Measurements from ENCODE around the gene DACT2.
"Not testable (repeated sequence)": the region's sequence is repeated elsewhere in the genome, so short reads cannot be mapped to it uniquely, and the experiment has no call there.

The DACT2 gene

DNA sequence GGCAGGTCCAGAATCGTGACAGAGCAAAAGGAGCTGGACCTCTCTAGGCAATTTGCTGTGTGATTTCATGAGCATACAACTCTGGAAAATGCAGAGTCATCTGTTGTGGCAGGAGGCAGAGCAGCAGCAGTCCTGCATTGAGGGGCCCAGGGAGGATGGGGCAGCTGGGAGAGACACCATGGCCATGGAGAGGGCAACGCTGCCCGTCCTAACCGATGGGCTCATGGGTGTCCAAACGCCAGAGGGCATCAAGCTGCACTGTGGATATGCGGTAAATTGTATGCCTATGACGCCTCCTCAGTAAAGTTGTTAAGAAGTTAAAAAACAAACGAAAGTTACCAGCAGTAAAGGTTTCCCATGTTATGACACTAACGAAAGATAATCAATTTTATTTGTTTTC lies 42.2 kb upstream of the DACT2 start:
- H3K36me3 ChIP-seq: no peaks in the 10 kb centered on the region
- H3K27me3 ChIP-seq (ENCODE audit: insufficient read depth, low read depth, severe bottlenecking): no peaks in the 10 kb centered on the region
- DNase-seq: no peak
- no peak overlapping the region for H3K27ac ChIP-seq
- H3K9me3 ChIP-seq (ENCODE audit: severe bottlenecking): peaks cover 4% of the 10 kb centered on the region
- H3K4me3 ChIP-seq (ENCODE audit: low read depth, low read length): no peak overlapping the region
- TF ChIP-seq, protein P1, sequence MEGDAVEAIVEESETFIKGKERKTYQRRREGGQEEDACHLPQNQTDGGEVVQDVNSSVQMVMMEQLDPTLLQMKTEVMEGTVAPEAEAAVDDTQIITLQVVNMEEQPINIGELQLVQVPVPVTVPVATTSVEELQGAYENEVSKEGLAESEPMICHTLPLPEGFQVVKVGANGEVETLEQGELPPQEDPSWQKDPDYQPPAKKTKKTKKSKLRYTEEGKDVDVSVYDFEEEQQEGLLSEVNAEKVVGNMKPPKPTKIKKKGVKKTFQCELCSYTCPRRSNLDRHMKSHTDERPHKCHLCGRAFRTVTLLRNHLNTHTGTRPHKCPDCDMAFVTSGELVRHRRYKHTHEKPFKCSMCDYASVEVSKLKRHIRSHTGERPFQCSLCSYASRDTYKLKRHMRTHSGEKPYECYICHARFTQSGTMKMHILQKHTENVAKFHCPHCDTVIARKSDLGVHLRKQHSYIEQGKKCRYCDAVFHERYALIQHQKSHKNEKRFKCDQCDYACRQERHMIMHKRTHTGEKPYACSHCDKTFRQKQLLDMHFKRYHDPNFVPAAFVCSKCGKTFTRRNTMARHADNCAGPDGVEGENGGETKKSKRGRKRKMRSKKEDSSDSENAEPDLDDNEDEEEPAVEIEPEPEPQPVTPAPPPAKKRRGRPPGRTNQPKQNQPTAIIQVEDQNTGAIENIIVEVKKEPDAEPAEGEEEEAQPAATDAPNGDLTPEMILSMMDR (IDR thresholded peaks at IDR 0.05; ENCODE audit: low read depth, low read length): no peak

DNA sequence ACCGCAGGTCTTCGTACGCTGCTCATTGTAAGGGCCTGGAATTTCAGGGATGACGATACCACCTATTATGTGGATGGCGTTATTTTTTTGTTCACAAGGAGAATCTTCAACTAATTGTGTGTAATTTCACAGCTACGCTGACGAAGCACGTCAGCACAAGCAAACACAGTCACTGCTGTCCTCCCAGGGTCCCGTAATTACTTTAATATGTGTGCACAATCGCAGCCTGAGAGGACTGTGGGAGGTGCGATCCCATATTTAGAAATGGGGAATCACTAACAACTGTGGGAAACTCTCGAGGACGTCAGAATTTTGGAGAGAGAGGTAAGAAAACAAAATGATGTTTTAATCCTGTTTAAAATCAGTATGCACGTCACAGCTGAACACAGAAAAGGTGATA lies 40.2 kb upstream of the DACT2 start:
- no peak overlapping the region for H3K4me3 ChIP-seq (ENCODE audit: low read depth, low read length)
- TF ChIP-seq, protein P1 (IDR thresholded peaks at IDR 0.05; ENCODE audit: low read depth, low read length): no peak
- no peaks in the 10 kb centered on the region for H3K36me3 ChIP-seq
- no peak overlapping the region for H3K27ac ChIP-seq
- peaks cover 4% of the 10 kb centered on the region for H3K9me3 ChIP-seq (ENCODE audit: severe bottlenecking)
- DNase-seq: no peak
- no peaks in the 10 kb centered on the region for H3K27me3 ChIP-seq (ENCODE audit: insufficient read depth, low read depth, severe bottlenecking)

DNA sequence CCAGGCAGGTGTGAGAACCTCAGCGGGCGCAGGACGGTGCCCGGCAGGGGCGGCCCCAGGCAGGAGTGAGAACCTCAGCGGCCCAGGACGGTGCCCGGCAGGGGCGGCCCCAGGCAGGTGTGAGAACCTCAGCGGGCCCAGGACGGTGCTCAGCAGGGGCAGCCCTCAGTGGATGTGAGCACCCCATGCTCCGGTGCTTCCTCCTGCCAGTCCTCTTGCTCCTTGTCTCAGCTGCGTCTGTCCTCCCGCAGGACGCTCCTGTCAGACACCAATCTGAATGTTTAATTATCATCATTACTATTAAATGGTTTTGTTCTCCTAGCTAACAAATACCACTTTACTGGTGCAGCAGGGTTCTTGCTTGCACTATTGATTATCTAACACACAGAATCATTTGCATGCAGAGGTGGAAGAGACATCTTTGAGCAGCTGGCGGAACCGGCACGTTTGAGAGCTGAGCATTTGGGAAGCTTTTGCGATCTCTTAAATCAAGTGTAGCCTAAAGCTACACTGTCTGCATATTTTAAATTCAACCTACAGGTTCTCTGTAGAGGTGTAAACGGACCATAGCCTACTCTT lies 39.4 kb upstream of the DACT2 start:
- no peak overlapping the region for H3K4me3 ChIP-seq (ENCODE audit: low read depth, low read length)
- TF ChIP-seq, protein P1 (IDR thresholded peaks at IDR 0.05; ENCODE audit: low read depth, low read length): no peak
- no peak overlapping the region for H3K27ac ChIP-seq
- peaks cover 4% of the 10 kb centered on the region for H3K9me3 ChIP-seq (ENCODE audit: severe bottlenecking)
- H3K36me3 ChIP-seq: no peaks in the 10 kb centered on the region
- H3K27me3 ChIP-seq (ENCODE audit: insufficient read depth, low read depth, severe bottlenecking): no peaks in the 10 kb centered on the region
- no peak for DNase-seq

DNA sequence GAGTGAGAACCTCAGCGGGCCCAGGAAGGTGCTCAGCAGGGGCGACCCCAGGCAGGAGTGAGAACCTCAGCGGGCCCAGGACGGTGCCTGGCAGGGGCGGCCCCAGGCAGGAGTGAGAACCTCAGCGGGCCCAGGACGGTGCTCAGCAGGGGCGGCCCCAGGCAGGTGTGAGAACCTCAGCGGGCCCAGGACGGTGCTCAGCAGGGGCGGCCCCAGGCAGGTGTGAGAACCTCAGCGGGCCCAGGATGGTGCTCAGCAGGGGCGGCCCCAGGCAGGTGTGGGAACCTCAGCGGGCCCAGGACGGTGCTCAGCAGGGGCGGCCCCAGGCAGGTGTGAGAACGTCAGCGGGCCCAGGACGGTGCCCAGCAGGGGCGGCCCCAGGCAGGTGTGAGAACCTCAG lies 37.3 kb upstream of the DACT2 start:
- H3K4me3 ChIP-seq (ENCODE audit: low read depth, low read length); H3K27me3 ChIP-seq (ENCODE audit: insufficient read depth, low read depth, severe bottlenecking); H3K36me3 ChIP-seq; H3K9me3 ChIP-seq (ENCODE audit: severe bottlenecking); H3K27ac ChIP-seq; DNase-seq: not testable (repeated sequence)

DNA sequence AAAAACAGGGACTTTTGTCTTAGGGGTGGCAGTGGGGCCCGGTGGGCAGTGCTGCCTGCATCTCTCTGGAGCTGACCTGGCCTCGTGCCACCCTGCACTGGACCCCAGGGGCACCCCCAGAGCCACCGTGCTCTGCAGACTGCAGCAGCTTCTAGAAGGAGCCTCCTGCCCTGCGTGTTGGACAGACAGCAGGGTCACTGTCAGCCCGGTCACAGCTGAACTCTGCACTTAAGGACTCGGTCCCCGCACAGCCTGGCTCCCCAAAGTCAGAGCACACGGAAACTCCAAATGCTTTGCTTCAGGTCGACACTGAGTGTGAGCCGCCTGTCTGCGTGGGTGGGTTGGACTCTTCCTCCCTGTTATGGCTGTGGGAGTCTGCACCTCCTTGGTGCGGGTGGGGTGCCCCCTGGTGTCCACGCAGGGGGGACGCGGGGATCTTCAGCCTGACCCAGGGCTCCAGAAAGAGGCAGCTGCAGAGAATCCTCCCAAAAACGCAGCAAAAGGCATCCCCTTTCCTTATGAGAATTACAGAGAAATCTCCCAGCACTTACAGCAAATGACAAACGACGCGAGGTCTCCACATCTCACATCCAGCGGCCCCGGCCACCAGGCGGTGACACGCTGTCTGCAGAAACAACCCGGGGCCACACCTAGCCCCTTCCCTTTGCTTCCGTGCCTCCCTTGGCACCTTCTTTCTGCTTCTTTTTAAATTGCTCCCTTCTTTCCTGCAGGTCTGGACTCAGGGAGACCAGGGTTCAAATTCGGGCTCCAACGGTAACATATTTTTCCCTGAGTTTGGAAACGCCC lies 36.3 kb upstream of the DACT2 start:
- no peak overlapping the region for H3K27ac ChIP-seq
- no peaks in the 10 kb centered on the region for H3K27me3 ChIP-seq (ENCODE audit: insufficient read depth, low read depth, severe bottlenecking)
- no peaks in the 10 kb centered on the region for H3K36me3 ChIP-seq
- TF ChIP-seq, protein P1 (IDR thresholded peaks at IDR 0.05; ENCODE audit: low read depth, low read length): peak; percentile 85
- H3K9me3 ChIP-seq (ENCODE audit: severe bottlenecking): peaks cover 2% of the 10 kb centered on the region
- DNase-seq: peak; percentile 74
- H3K4me3 ChIP-seq (ENCODE audit: low read depth, low read length): no peak overlapping the region

DNA sequence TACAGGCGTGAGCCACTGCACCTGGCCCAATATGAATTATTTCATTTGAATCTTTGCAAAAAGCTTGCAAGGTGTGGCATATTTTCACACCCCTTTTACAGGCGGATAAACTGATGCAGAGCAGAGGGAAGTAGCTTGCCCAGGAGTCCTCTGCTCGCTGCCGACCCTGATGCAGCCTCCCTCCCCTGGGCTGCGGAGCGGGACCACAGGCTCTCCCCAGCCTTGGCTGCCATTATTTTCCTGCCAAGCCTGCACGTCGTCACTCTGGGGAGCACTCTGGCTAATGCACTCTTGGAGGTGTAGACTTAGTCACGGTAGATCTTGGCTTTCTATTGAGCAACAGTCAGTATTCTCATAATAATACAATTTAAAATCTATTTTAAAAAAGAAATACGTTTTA lies 34.8 kb upstream of the DACT2 start:
- no peak for DNase-seq
- TF ChIP-seq, protein P1 (IDR thresholded peaks at IDR 0.05; ENCODE audit: low read depth, low read length): no peak
- Histone ChIP-seq H3K27me3 (ENCODE audit: insufficient read depth, low read depth, severe bottlenecking) (no peaks in the 10 kb centered on the region), H3K4me3 (ENCODE audit: low read depth, low read length) (no peak overlapping the region), H3K36me3 (no peaks in the 10 kb centered on the region), H3K9me3 (ENCODE audit: severe bottlenecking) (no peaks in the 10 kb centered on the region), H3K27ac (no peak overlapping the region)

Measured in WERI-Rb-1 (cell line).